ENCODE measurements around the gene MMP28.

The MMP28 gene

DNA sequence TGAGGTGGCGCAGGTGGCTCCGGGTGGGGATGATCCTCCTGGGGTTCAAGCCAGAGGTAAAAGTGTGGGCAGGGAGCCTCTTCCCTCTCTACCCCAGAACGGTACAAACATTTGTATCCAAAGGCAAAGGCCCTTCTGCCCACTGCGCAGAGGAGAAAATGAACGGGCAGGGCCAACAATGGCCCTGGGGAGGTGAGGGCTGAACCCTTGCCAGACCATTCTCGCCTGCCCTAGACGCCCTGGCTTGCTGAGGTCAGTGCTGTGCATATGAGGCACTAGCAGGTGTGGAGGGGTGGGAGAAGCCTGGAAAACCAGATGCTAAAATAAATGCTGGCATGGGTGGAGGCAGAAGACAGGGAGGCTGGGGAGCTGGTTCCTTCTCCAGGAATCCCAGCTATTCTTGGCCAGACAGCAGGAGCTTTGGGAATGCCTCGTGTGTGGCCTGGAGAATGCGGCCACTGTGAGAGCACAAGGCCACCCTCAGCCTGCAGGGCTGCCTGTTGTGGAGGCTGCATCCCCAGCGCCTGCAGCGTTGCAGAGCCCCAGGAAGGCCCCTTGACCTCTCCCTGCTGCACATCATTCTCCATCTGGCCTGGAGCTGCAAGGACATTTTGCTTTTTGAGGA is 30.2 kb downstream of the MMP28 start:
- TF ChIP-seq TEAD4 (IDR thresholded peaks at IDR 0.05), result no peak
- no peak for TF ChIP-seq MAX (IDR thresholded peaks at IDR 0.05)
- no peak for TF ChIP-seq YY1 (IDR thresholded peaks at IDR 0.05; ENCODE audit: low read depth)
- TF ChIP-seq ZBTB7A (IDR thresholded peaks at IDR 0.05; ENCODE audit: low read depth), result no peak
- TF ChIP-seq REST (IDR thresholded peaks at IDR 0.05; ENCODE audit: low read depth), result no peak
- TF ChIP-seq NFIC (IDR thresholded peaks at IDR 0.05), result no peak
- TF ChIP-seq EP300 (IDR thresholded peaks at IDR 0.05; ENCODE audit: borderline replicate concordance), result no peak
- TF ChIP-seq, protein P1, sequence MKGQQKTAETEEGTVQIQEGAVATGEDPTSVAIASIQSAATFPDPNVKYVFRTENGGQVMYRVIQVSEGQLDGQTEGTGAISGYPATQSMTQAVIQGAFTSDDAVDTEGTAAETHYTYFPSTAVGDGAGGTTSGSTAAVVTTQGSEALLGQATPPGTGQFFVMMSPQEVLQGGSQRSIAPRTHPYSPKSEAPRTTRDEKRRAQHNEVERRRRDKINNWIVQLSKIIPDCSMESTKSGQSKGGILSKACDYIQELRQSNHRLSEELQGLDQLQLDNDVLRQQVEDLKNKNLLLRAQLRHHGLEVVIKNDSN (IDR thresholded peaks at IDR 0.05), result no peak
- no peak for TF ChIP-seq EGR1 (IDR thresholded peaks at IDR 0.05)
- no peak for TF ChIP-seq RAD21 (IDR thresholded peaks at IDR 0.05; ENCODE audit: low read depth)
- TF ChIP-seq TCF12 (IDR thresholded peaks at IDR 0.05; ENCODE audit: low read depth), result no peak

DNA sequence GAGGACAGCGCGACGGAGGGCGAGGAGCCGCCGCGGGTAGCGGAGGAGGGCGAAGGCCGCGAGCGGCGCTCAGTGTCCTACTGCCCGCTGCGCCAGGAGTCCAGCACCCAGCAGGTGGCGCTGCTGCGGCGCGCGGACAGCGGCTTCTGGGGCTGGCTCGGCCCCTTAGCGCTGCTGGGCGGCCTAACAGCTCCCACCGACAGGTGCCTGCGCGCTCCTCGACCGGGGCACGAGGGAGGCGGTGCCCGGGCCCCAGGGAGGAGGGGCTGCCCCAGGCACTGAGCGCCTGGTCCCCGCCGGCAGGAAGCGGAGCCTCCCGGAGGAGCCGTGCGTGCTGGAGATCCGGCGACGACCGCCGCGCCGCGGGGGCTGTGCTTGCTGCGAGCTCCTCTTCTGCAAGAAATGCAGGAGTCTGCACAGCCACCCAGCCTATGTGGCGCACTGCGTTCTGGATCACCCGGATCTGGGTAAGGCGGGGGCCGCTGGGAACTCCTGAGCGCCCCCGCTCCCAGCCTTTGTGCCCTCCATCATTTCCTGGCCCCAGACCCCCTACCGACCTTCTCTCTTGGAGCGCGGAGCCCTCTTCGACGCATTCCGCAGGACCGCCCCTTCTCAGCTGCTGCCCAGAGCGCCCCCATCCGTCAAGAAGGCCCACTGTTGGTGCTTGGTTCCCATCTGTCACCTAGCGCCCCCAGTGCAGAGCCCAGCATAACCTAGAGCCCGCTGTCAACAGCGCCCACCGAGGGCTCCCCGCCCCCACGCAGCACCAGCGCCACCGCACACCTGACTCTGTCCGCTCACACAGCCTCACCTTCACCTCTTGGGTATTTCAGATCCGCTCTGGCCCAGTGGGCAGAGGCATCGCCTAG is 31.1 kb downstream of the MMP28 start:
- peak; percentile 93 for TF ChIP-seq MAX (IDR thresholded peaks at IDR 0.05)
- no peak for TF ChIP-seq CEBPB (IDR thresholded peaks at IDR 0.05)
- TF ChIP-seq EP300 (IDR thresholded peaks at IDR 0.05; ENCODE audit: borderline replicate concordance), result no peak; the same call in 1 of the 2 replicates
- TF ChIP-seq ZBTB7A (IDR thresholded peaks at IDR 0.05; ENCODE audit: low read depth), result no peak
- peak; percentile 78 for TF ChIP-seq RAD21 (IDR thresholded peaks at IDR 0.05; ENCODE audit: low read depth)
- peak; percentile 14; the same call in 1 of the 2 replicates for TF ChIP-seq TCF12 (IDR thresholded peaks at IDR 0.05; ENCODE audit: low read depth)

- TF ChIP-seq TAF1 (IDR thresholded peaks at IDR 0.05; ENCODE audit: low read depth) (no peak), TCF12 (IDR thresholded peaks at IDR 0.05; ENCODE audit: low read depth) (no peak), EP300 (IDR thresholded peaks at IDR 0.05; ENCODE audit: borderline replicate concordance) (no peak), NFIC (IDR thresholded peaks at IDR 0.05) (no peak), TEAD4 (IDR thresholded peaks at IDR 0.05) (no peak), MAX (IDR thresholded peaks at IDR 0.05) (no peak), FOXM1 (IDR thresholded peaks at IDR 0.05; ENCODE audit: borderline replicate concordance, low read depth) (no peak), ZBTB7A (IDR thresholded peaks at IDR 0.05; ENCODE audit: low read depth) (no peak), RAD21 (IDR thresholded peaks at IDR 0.05; ENCODE audit: low read depth) (no peak), YY1 (IDR thresholded peaks at IDR 0.05; ENCODE audit: low read depth) (no peak)
Measured at GRCh38 chr17:35763767-35764122, 31.7 kb downstream of the MMP28 start.

DNA sequence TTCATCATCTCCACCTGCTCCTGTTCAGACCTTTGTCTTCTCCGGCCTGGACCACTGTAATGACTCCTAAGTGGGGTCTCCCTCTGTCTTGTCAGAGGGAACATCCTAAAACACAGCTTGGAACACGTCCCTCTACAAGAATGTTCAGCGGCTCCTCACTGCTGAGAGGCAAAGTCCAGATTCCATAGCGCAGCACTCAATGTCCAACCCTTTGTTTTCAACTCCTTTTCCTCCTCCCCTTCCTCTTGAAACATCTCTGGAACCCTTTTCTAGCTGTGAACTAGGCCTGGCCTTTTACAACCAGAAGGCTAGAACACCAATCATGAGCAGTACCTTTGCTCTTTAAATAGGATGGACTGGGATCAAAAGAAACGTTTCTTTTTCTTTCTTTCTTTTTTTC is 33.8 kb downstream of the MMP28 start:
- TF ChIP-seq TEAD4 (IDR thresholded peaks at IDR 0.05) (no peak), EGR1 (IDR thresholded peaks at IDR 0.05) (no peak), YY1 (IDR thresholded peaks at IDR 0.05; ENCODE audit: low read depth) (no peak), MAX (IDR thresholded peaks at IDR 0.05) (no peak), TCF12 (IDR thresholded peaks at IDR 0.05; ENCODE audit: low read depth) (no peak), NFIC (IDR thresholded peaks at IDR 0.05) (no peak), REST (IDR thresholded peaks at IDR 0.05; ENCODE audit: low read depth) (no peak), RAD21 (IDR thresholded peaks at IDR 0.05; ENCODE audit: low read depth) (no peak)

- TF ChIP-seq YY1 (IDR thresholded peaks at IDR 0.05; ENCODE audit: low read depth) (no peak), EP300 (IDR thresholded peaks at IDR 0.05; ENCODE audit: borderline replicate concordance) (no peak), TAF1 (IDR thresholded peaks at IDR 0.05; ENCODE audit: low read depth) (no peak), FOXM1 (IDR thresholded peaks at IDR 0.05; ENCODE audit: borderline replicate concordance, low read depth) (no peak), REST (IDR thresholded peaks at IDR 0.05; ENCODE audit: low read depth) (no peak), RAD21 (IDR thresholded peaks at IDR 0.05; ENCODE audit: low read depth) (no peak), NFIC (IDR thresholded peaks at IDR 0.05) (no peak), ZBTB7A (IDR thresholded peaks at IDR 0.05; ENCODE audit: low read depth) (no peak), TCF12 (IDR thresholded peaks at IDR 0.05; ENCODE audit: low read depth) (no peak), CEBPB (IDR thresholded peaks at IDR 0.05) (no peak), MAX (IDR thresholded peaks at IDR 0.05) (no peak), TEAD4 (IDR thresholded peaks at IDR 0.05) (no peak), EGR1 (IDR thresholded peaks at IDR 0.05) (no peak), CREB1 (IDR thresholded peaks at IDR 0.05; ENCODE audit: low read depth) (no peak)
- TF ChIP-seq, protein P1 (IDR thresholded peaks at IDR 0.05), result no peak
Measured at GRCh38 chr17:35760587-35760986, 34.9 kb downstream of the MMP28 start, which contains the start of gene C17orf50. C17orf50 (plus strand) TSS chr17:35760887; CDS start chr17:35760942, 55 bp downstream.
